GM21526 (cell line): ENCODE results near the gene GPR158.

Experiments
- ATAC-seq: cut with Tn5 transposase; IDR thresholded peaks from one replicate; pipeline ENCODE4 v1.9.1; 2021; ENCODE audit warnings: moderate library complexity; ENCODE audit not compliant: unreplicated experiment, low FRiP score

GPR158 gene

GRCh38 chr10:25492040-25492439 is 317.2 kb downstream of the GPR158 start:
- ATAC-seq: no peak

GRCh38 chr10:25492680-25493079 is 317.9 kb downstream of the GPR158 start:
- no peak for ATAC-seq

- no peak for ATAC-seq
Measured at GRCh38 chr10:25493122-25493893, 318.5 kb downstream of the GPR158 start.

GRCh38 chr10:25497246-25497645 is 322.4 kb downstream of the GPR158 start:
- no peak for ATAC-seq

GRCh38 chr10:25498645-25499044 is 323.8 kb downstream of the GPR158 start:
- no peak for ATAC-seq

GRCh38 chr10:25501912-25502311 is 327.1 kb downstream of the GPR158 start:
- ATAC-seq: no peak

- no peak for ATAC-seq
Measured at GRCh38 chr10:25502453-25502852, 327.7 kb downstream of the GPR158 start.

- no peak for ATAC-seq
Measured at GRCh38 chr10:25504306-25504705, 329.5 kb downstream of the GPR158 start.

GRCh38 chr10:25504838-25505237 is 330.0 kb downstream of the GPR158 start:
- ATAC-seq: no peak

- no peak for ATAC-seq
Measured at GRCh38 chr10:25505466-25505865, 330.7 kb downstream of the GPR158 start.

GRCh38 chr10:25506821-25507335 is 332.1 kb downstream of the GPR158 start:
- no peak for ATAC-seq

- no peak for ATAC-seq
Measured at GRCh38 chr10:25508112-25508815, 333.5 kb downstream of the GPR158 start.

- ATAC-seq: no peak
Measured at GRCh38 chr10:25509151-25509550, 334.4 kb downstream of the GPR158 start.

- no peak for ATAC-seq
Measured at GRCh38 chr10:25522294-25522693, 347.5 kb downstream of the GPR158 start.

- no peak for ATAC-seq
Measured at GRCh38 chr10:25522946-25523608, 348.3 kb downstream of the GPR158 start.

GRCh38 chr10:25530306-25530705 is 355.5 kb downstream of the GPR158 start:
- ATAC-seq: no peak

- ATAC-seq: no peak
Measured at GRCh38 chr10:25531457-25532061, 356.8 kb downstream of the GPR158 start.

GRCh38 chr10:25532213-25532612 is 357.4 kb downstream of the GPR158 start:
- no peak for ATAC-seq

GRCh38 chr10:25536027-25536426 is 361.2 kb downstream of the GPR158 start:
- no peak for ATAC-seq

GRCh38 chr10:25547382-25547781 is 372.6 kb downstream of the GPR158 start:
- ATAC-seq: no peak
